NB4 (cell line): ENCODE measurements around the gene SYNJ1.

ENCODE experiments used
- MAX ChIP-seq: IDR thresholded peaks from 2 replicates; pipeline ENCODE4 v1.6.1; 2011; ENCODE audit warnings: low read depth, low read length
- POLR2A ChIP-seq: IDR thresholded peaks from 2 replicates; pipeline ENCODE4 v1.6.1; 2011; ENCODE audit warnings: mild to moderate bottlenecking; ENCODE audit not compliant: insufficient read length; ENCODE audit errors: extremely low read depth

GRCh38 chr21:32739946-32740345 lies 12.1 kb upstream of the SYNJ1 start:
- TF ChIP-seq MAX (no peak), POLR2A (no peak)
